A673 (cell line): ENCODE results near the gene HJURP. TPM values are rescaled to one million over a fixed set of nuclear protein-coding genes. Genes with fewer than 3 reads are reported as not detected.
A peak's percentile ranks its signal among the peaks of the same experiment; 100 is the strongest.

Experiments
- BruUV-seq: library from RNA; stranded (reverse); fragments of 400-500 nt; replicated peaks from 2 replicates; lab custom pipeline; 2021; lab: Mats Ljungman, UMichigan
- CTCF ChIA-PET: fragments of 300-600 bp; sonication (Branson Sonifier 250); formaldehyde crosslinking; loops from one replicate; lab custom pipeline; 2022; ENCODE audit warnings: antibody characterized with exemption; lab: Charles Lee
- POLR2A ChIA-PET: fragments of 300-600 bp; sonication (Branson Sonifier 250); formaldehyde crosslinking; loops from one replicate; lab custom pipeline; 2022; ENCODE audit warnings: antibody characterized with exemption; ENCODE audit not compliant: low non-redundant PET; lab: Charles Lee
- DNase-seq: peaks from one replicate; pipeline ENCODE4 v3.0.0-alpha.2; 2015; ENCODE audit warnings: low spot score
- H3K27ac ChIP-seq: fragments of 200-600 bp; sonication (generic); 2 replicates; pipeline ENCODE4 v1.5.1; 2016; ENCODE audit warnings: mixed run types, low read depth, mild to moderate bottlenecking, mixed read lengths, antibody characterized with exemption, low read length; ENCODE audit not compliant: poor library complexity, severe bottlenecking
- H3K27me3 ChIP-seq: fragments of 200-600 bp; sonication (generic); replicated peaks from 2 replicates; pipeline ENCODE4 v1.6.1; 2017; ENCODE audit warnings: mixed run types, low read depth, mild to moderate bottlenecking, mixed read lengths, antibody characterized with exemption, low read length; ENCODE audit not compliant: insufficient read depth, poor library complexity
- H3K36me3 ChIP-seq: fragments of 200-600 bp; sonication (generic); 2 replicates; pipeline ENCODE4 v1.6.1; 2016; ENCODE audit warnings: mixed run types, mild to moderate bottlenecking, mixed read lengths, antibody characterized with exemption, low read length; ENCODE audit not compliant: insufficient read depth, poor library complexity, severe bottlenecking
- H3K4me1 ChIP-seq: fragments of 200-600 bp; sonication (generic); 2 replicates; pipeline ENCODE4 v1.6.1; 2017; ENCODE audit warnings: mixed run types, mild to moderate bottlenecking, mixed read lengths, antibody characterized with exemption, low read length; ENCODE audit not compliant: insufficient read depth, poor library complexity, severe bottlenecking
- H3K4me3 ChIP-seq: fragments of 200-600 bp; sonication (generic); 2 replicates; pipeline ENCODE4 v1.5.1; 2016; ENCODE audit warnings: low read depth, mixed run types, mild to moderate bottlenecking, mixed read lengths, low read length; ENCODE audit not compliant: poor library complexity, severe bottlenecking
- H3K9me3 ChIP-seq: fragments of 200-600 bp; sonication (generic); 2 replicates; pipeline ENCODE4 v1.6.1; 2016; ENCODE audit warnings: mixed run types, low read depth, mild to moderate bottlenecking, mixed read lengths, antibody characterized with exemption, low read length; ENCODE audit not compliant: poor library complexity, severe bottlenecking
- EZH2 ChIP-seq: fragments of 200-600 bp; sonication (generic); IDR thresholded peaks from 2 replicates; pipeline ENCODE4 v1.6.1; 2017; ENCODE audit warnings: borderline replicate concordance, low read depth, mild to moderate bottlenecking, mixed read lengths, antibody characterized with exemption, low read length; ENCODE audit not compliant: poor library complexity, severe bottlenecking
- intact Hi-C: fragments of 100-400 bp; cut with micrococcal nuclease; formaldehyde crosslinking; loops from one replicate; pipeline ENCODE4 v1.10.0; 2022; ENCODE audit not compliant: unreplicated experiment
- total RNA-seq: library from RNA; stranded (reverse); gene quantifications from 2 replicates; pipeline ENCODE4 v1.2.3, GENCODE V29; 2021
- TF ChIP-seq, protein P1 (sequence below): fragments of 300-800, 200-600 bp; sonication (generic); conservative IDR thresholded peaks from 2 replicates; pipeline ENCODE4 v1.5.1; 2017; ENCODE audit warnings: low read depth, mild to moderate bottlenecking, antibody characterized with exemption, low read length, moderate library complexity, mixed read lengths

The HJURP gene
- total RNA-seq, 1 experiment from 2014 or later = 103 TPM

- peaks cover 23% of the 10 kb centered on the region for H3K36me3 ChIP-seq
- DNase-seq = no peak
- no TSS peak for BruUV-seq
- no peak overlapping the region for H3K4me3 ChIP-seq
- TF ChIP-seq EZH2 = no peak
- TF ChIP-seq, protein P1, sequence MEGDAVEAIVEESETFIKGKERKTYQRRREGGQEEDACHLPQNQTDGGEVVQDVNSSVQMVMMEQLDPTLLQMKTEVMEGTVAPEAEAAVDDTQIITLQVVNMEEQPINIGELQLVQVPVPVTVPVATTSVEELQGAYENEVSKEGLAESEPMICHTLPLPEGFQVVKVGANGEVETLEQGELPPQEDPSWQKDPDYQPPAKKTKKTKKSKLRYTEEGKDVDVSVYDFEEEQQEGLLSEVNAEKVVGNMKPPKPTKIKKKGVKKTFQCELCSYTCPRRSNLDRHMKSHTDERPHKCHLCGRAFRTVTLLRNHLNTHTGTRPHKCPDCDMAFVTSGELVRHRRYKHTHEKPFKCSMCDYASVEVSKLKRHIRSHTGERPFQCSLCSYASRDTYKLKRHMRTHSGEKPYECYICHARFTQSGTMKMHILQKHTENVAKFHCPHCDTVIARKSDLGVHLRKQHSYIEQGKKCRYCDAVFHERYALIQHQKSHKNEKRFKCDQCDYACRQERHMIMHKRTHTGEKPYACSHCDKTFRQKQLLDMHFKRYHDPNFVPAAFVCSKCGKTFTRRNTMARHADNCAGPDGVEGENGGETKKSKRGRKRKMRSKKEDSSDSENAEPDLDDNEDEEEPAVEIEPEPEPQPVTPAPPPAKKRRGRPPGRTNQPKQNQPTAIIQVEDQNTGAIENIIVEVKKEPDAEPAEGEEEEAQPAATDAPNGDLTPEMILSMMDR = no peak
- peaks cover 14% of the 10 kb centered on the region for H3K4me1 ChIP-seq
- no peaks in the 10 kb centered on the region for H3K27me3 ChIP-seq
- POLR2A ChIA-PET = no interaction called here
- CTCF ChIA-PET = no interaction called here
- H3K9me3 ChIP-seq = no peaks in the 10 kb centered on the region
- no peak overlapping the region for H3K27ac ChIP-seq
- intact Hi-C loops = no loop called here
Observed at GRCh38 chr2:233856184-233856583, 1.8 kb upstream of the HJURP start.

DNA sequence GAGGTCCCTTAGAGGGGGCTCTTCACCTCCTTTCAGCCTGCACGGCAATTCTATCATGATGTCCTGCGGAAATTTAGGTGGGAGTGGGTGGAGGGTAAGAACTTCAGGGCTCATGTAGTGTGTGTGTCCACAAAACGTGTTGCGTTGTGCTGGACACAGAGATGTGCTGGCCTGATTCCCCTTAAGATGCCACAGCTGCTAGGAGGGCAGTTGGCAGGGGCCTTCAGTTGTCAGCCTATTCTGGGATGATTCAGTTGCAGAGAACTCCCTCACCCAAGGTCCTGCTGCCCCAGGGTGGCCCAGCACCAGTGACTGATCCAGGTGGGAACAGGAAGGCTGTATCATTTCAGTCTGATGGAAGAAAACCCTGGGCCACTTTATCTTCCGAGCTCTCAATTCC lies 1.0 kb upstream of the HJURP start:
- TF ChIP-seq, protein P1 = no peak
- no peak for TF ChIP-seq EZH2
- Histone ChIP-seq H3K4me1 (peaks cover 14% of the 10 kb centered on the region), H3K4me3 (peak overlapping the region; percentile 92), H3K36me3 (peaks cover 31% of the 10 kb centered on the region), H3K27ac (peak overlapping the region; percentile 94), H3K9me3 (no peaks in the 10 kb centered on the region), H3K27me3 (no peaks in the 10 kb centered on the region)
- ChIA-PET POLR2A (no interaction called here), CTCF (no interaction called here)
- BruUV-seq = no TSS peak
- DNase-seq = no peak
- intact Hi-C loops = no loop called here

- Histone ChIP-seq H3K9me3 (no peaks in the 10 kb centered on the region), H3K4me1 (peaks cover 14% of the 10 kb centered on the region), H3K27ac (peak overlapping the region; percentile 94), H3K4me3 (peak overlapping the region; percentile 92), H3K36me3 (peaks cover 46% of the 10 kb centered on the region), H3K27me3 (no peaks in the 10 kb centered on the region)
- ChIA-PET POLR2A (no interaction called here), CTCF (no interaction called here)
- BruUV-seq = no TSS peak
- no peak for DNase-seq
- TF ChIP-seq, protein P1 = no peak
- no peak for TF ChIP-seq EZH2
- intact Hi-C loops = no loop called here
Observed at GRCh38 chr2:233853883-233854240, 473 bp downstream of the HJURP start.
